ENCODE measurements around the gene SLC27A3. TPM values are rescaled to one million over a fixed set of nuclear protein-coding genes. Genes with fewer than 3 reads are reported as not detected.

SLC27A3 gene
- total RNA-seq, 6 experiments from 2014 or later: 5.0 to 7.0 (median 6.1) TPM

DNA sequence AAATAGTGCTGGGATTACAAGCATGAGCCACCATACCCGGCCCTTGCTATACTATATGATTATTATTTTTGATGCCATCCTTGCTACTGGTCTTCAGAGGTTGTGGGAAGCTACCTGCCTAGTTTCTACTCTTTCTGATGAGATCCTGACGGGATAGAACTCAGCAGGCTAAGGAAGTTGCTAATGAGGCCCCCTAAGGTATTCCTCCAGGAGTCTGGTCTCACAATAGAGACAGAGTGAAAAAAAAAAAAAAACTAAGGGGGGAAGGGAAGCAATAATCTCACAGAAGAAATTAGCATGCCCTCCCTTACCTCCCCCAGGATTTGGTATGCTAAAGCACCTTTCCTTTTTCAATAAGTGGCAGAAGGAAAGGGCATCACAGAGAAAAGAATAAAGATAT lies 29.8 kb upstream of the SLC27A3 start:
- DNase-seq: no peak
- H3K4me1 Mint-ChIP-seq (ENCODE audit: low read depth): peaks cover 43% of the 10 kb centered on the region
- H3K36me3 Mint-ChIP-seq (ENCODE audit: low read depth): peaks cover 31% of the 10 kb centered on the region
- no peak overlapping the region for H3K27ac Mint-ChIP-seq
- H3K4me3 Mint-ChIP-seq: no peak overlapping the region
- H3K9me3 Mint-ChIP-seq: no peaks in the 10 kb centered on the region
- TF ChIP-seq, protein P1, sequence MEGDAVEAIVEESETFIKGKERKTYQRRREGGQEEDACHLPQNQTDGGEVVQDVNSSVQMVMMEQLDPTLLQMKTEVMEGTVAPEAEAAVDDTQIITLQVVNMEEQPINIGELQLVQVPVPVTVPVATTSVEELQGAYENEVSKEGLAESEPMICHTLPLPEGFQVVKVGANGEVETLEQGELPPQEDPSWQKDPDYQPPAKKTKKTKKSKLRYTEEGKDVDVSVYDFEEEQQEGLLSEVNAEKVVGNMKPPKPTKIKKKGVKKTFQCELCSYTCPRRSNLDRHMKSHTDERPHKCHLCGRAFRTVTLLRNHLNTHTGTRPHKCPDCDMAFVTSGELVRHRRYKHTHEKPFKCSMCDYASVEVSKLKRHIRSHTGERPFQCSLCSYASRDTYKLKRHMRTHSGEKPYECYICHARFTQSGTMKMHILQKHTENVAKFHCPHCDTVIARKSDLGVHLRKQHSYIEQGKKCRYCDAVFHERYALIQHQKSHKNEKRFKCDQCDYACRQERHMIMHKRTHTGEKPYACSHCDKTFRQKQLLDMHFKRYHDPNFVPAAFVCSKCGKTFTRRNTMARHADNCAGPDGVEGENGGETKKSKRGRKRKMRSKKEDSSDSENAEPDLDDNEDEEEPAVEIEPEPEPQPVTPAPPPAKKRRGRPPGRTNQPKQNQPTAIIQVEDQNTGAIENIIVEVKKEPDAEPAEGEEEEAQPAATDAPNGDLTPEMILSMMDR (IDR thresholded peaks at IDR 0.05): no peak
- no peaks in the 10 kb centered on the region for H3K27me3 Mint-ChIP-seq (ENCODE audit: insufficient read depth)

- Mint-ChIP-seq H3K4me3 (no peak overlapping the region), H3K27me3 (ENCODE audit: insufficient read depth) (no peaks in the 10 kb centered on the region), H3K27ac (no peak overlapping the region), H3K36me3 (ENCODE audit: low read depth) (peaks cover 33% of the 10 kb centered on the region), H3K9me3 (no peaks in the 10 kb centered on the region), H3K4me1 (ENCODE audit: low read depth) (peaks cover 50% of the 10 kb centered on the region)
- TF ChIP-seq, protein P1 (IDR thresholded peaks at IDR 0.05): no peak
- no peak for DNase-seq
These were observed 29.0 kb upstream of the SLC27A3 start for GRCh38 chr1:153746174-153746573.

DNA sequence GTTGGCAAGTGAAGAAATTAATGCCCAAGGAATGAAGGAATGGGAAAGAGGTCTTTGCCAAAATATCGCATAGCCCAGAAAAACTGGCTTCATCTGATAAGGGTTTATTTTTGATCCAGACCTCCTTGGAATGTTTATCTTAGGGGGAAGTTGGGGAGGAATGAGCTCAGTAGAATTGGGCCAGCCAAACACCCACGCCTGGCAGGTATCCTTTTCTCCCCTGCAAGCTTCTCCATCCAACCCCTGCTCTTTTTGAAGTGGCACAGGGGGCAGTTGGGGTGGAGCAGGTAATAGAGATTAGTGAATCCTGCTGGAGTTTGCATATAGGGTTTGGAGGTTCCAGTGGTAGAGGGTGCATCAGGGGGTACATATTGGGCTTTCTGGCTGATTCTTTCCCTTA lies 26.3 kb upstream of the SLC27A3 start:
- Mint-ChIP-seq H3K4me3 (no peak overlapping the region), H3K9me3 (no peaks in the 10 kb centered on the region), H3K27me3 (ENCODE audit: insufficient read depth) (no peaks in the 10 kb centered on the region), H3K27ac (no peak overlapping the region), H3K4me1 (ENCODE audit: low read depth) (peaks cover 43% of the 10 kb centered on the region), H3K36me3 (ENCODE audit: low read depth) (peaks cover 26% of the 10 kb centered on the region)
- TF ChIP-seq, protein P1 (IDR thresholded peaks at IDR 0.05): no peak
- no peak for DNase-seq

DNA sequence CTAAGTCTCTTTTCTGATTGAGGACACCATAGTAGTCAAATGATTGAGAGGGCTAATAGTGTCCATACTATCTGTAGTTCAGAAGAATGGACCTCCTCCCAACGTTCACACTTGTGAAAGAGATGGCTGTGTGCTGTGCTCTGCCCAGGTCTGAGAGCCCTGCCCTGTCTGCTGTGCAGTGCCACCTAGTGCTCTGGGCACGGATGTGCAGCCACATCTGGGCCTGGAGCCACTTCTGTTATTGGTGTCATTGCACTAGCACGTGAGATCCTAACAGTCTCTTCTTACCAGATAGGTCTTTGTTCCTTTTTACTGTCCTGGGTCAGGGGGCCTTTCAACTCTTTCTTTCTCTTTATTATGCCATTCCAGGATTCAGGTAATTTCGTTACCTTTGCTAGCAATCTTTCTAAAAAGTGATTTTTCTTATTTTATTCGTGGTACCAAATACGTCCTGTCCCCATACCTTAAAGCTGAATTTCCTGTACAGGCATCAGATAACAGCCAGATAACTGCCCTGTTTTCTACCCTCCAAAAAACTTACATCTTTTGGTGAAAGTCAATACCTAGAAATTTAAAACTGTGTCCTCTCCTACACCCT lies 25.7 kb upstream of the SLC27A3 start:
- H3K27me3 Mint-ChIP-seq (ENCODE audit: insufficient read depth): no peaks in the 10 kb centered on the region
- H3K4me3 Mint-ChIP-seq: no peak overlapping the region
- H3K9me3 Mint-ChIP-seq: no peaks in the 10 kb centered on the region
- TF ChIP-seq, protein P1 (IDR thresholded peaks at IDR 0.05): peak; percentile 93
- H3K4me1 Mint-ChIP-seq (ENCODE audit: low read depth): peaks cover 43% of the 10 kb centered on the region
- peak; percentile 76 for DNase-seq
- H3K27ac Mint-ChIP-seq: peak overlapping the region; percentile 33; the same call in 1 of the 2 replicates
- peaks cover 21% of the 10 kb centered on the region for H3K36me3 Mint-ChIP-seq (ENCODE audit: low read depth)

GRCh38 chr1:153750026-153750995 lies 24.9 kb upstream of the SLC27A3 start:
- no peak for DNase-seq
- TF ChIP-seq, protein P1 (IDR thresholded peaks at IDR 0.05): no peak
- Mint-ChIP-seq H3K4me1 (ENCODE audit: low read depth) (peaks cover 43% of the 10 kb centered on the region), H3K27me3 (ENCODE audit: insufficient read depth) (no peaks in the 10 kb centered on the region), H3K27ac (peak overlapping the region; percentile 38; the same call in 1 of the 2 replicates), H3K36me3 (ENCODE audit: low read depth) (peaks cover 21% of the 10 kb centered on the region), H3K9me3 (no peaks in the 10 kb centered on the region), H3K4me3 (no peak overlapping the region)

Measured in HFFc6 (cell line).